Activated naive CD4-positive, alpha-beta T cell treated with anti-CD3 and anti-CD28 coated beads, Interleukin-2, amount 50 U/mL, for 72 hours (primary cell): ENCODE results near the gene ESPN. TPM values are rescaled to one million over a fixed set of nuclear protein-coding genes. Genes with fewer than 3 reads are reported as not detected.
"Not testable (repeated sequence)": the region's sequence is repeated elsewhere in the genome, so short reads cannot be mapped to it uniquely, and the experiment has no call there.

Experiments used
- ATAC-seq, 2 donors: fragments of 150-1000 bp; cut with Tn5 transposase; 2 replicates each; pipeline ENCODE4 v1.10.0; 2021; ENCODE audit warnings: mild to moderate bottlenecking in 2 of 2, moderate library complexity in 2 of 2
- DNase-seq, 2 donors: peaks; one replicate each; pipeline ENCODE4 v3.0.0; 2021 to 2022; ENCODE audit warnings: low spot score in 2 of 2
- H3K27ac Mint-ChIP-seq, 2 donors: one replicate each; pipeline ENCODE4 v1.8.0; 2022; ENCODE audit warnings: mild to moderate bottlenecking in 2 of 2, mixed read lengths in 2 of 2
- H3K36me3 Mint-ChIP-seq, 2 donors: one replicate each; pipeline ENCODE4 v1.8.0; 2022; ENCODE audit warnings: mixed read lengths in 2 of 2
- H3K9me3 Mint-ChIP-seq, 2 donors: one replicate each; pipeline ENCODE4 v1.8.0; 2022; ENCODE audit warnings: mixed read lengths in 2 of 2
- total RNA-seq, 2 donors: library from RNA; stranded (reverse); gene quantifications; one replicate each; pipeline ENCODE4 v1.2.3, GENCODE V29; 2022

Gene ESPN, protein sequence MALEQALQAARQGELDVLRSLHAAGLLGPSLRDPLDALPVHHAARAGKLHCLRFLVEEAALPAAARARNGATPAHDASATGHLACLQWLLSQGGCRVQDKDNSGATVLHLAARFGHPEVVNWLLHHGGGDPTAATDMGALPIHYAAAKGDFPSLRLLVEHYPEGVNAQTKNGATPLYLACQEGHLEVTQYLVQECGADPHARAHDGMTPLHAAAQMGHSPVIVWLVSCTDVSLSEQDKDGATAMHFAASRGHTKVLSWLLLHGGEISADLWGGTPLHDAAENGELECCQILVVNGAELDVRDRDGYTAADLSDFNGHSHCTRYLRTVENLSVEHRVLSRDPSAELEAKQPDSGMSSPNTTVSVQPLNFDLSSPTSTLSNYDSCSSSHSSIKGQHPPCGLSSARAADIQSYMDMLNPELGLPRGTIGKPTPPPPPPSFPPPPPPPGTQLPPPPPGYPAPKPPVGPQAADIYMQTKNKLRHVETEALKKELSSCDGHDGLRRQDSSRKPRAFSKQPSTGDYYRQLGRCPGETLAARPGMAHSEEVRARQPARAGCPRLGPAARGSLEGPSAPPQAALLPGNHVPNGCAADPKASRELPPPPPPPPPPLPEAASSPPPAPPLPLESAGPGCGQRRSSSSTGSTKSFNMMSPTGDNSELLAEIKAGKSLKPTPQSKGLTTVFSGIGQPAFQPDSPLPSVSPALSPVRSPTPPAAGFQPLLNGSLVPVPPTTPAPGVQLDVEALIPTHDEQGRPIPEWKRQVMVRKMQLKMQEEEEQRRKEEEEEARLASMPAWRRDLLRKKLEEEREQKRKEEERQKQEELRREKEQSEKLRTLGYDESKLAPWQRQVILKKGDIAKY
- total RNA-seq: 1 to 10 TPM in 1 of 2 donors, under 1 TPM in 1; 0.89 to 1.9 TPM

DNA sequence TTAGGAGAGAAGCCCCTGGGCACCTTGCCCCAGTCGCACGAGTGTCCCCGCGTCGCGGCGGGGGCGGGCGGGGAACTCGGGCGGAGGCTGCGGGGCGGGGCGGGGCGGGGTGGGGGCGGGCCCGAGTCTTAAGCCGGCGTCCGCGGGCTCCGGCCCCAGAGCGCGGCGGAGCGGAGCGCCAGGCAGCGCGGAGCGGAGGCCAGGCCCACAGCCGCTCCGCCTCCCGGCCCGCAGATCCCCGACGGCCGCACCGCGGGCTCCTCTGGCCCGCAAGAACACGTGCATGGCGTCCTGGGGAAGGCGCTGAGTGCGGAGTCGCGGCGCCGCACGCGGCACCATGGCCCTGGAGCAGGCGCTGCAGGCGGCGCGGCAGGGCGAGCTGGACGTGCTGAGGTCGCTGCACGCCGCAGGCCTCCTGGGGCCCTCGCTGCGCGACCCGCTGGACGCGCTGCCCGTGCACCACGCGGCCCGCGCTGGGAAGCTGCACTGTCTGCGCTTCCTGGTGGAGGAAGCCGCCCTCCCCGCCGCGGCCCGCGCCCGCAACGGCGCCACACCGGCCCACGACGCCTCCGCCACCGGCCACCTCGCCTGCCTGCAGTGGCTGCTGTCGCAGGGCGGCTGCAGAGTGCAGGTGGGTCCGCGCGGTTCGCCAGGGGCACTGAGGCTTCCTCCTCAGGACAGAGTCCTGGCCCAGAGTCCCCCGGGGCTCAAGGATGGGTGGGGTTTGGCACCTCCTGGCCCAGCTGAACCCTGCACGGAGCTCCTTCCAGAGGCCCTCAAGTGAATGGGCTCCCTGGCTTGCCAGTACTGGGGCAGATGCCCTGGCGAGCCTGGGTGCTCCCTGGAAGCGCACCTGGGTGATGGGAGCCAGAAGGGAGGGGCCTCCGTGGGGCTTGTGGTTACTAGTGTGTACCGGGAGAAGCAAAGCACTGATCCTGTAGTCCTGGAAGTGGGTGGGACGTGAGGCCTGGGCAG lies at the start of gene ESPN:
Gene ESPN, plus strand, starts transcription at position 158 of the 975 bp plus-strand sequence. Its CDS starts 180 bp downstream, at position 338.
- no peak within 1 kb of the TSS for H3K27ac Mint-ChIP-seq
- ATAC-seq: peak; percentile 22 to 32

DNA sequence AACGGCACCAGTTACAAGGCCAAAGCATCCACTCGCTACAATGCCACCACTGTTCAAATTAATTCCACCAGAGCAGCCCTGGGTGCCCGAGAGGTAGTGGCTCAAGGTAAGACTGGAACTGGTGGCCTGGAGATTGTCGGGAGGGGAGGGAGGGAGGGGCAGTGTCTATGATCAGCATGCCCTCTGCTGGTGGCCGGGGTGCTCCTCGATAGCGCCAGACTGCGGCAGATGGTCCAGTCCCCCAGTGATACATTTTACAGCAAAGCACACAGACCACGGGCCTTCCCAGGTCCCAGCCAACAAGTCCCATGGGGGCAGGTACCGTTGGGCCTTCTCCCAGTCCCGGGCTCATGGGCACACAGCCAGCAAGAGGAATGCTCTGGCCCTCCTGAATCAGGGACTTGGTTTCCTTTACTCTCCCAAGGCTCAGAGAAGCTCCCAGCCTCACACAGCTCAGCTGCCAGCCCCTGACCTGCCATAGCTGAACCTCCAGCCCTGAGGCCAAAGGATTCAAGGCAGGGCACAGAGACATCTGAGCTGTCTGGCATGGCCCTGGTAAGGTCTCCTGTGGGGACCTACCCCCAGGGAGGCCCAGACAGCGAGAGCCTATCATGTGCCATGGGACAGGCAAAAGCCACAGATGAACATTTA lies 46.4 kb upstream of the ESPN start:
- Mint-ChIP-seq H3K36me3 (peaks cover 0 to 7% of the 10 kb centered on the region in 2 donors), H3K27ac (no peak overlapping the region), H3K9me3 (no peaks in the 10 kb centered on the region)
- DNase-seq: no peak
- peak in 1 of 2 donors; percentile 28 for ATAC-seq

More for the DNA sequence above, at the start of gene ESPN:
- no peak for DNase-seq
- no peaks in the 10 kb centered on the region for H3K9me3 Mint-ChIP-seq
- H3K36me3 Mint-ChIP-seq: no peaks in the 10 kb centered on the region

GRCh38 chr1:6380037-6380436 lies 44.5 kb upstream of the ESPN start:
- ATAC-seq (no peak), DNase-seq (no peak)
- peaks cover 0 to 7% of the 10 kb centered on the region in 2 donors for H3K36me3 Mint-ChIP-seq
- no peaks in the 10 kb centered on the region for H3K9me3 Mint-ChIP-seq
- H3K27ac Mint-ChIP-seq: no peak overlapping the region

DNA sequence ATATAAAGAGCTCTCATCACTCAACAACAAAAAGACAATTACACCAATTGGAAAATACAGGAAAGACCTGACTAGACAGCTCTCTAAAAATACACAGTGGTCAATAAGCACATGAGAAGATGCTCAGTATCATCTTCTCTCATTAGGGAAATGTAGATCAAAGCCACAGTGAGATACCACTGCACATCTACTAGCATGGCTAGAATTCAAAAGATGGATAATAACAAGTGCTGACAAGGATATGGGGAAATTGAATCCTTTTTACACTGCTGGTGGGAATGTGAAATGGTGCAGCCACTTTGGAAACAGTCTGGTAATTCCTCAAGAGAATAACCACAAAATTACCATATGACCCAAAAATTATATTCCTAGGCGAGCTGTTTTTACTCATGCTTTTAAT lies 40.4 kb upstream of the ESPN start:
- no peak overlapping the region for H3K27ac Mint-ChIP-seq
- no peaks in the 10 kb centered on the region for H3K9me3 Mint-ChIP-seq
- ATAC-seq: no peak
- H3K36me3 Mint-ChIP-seq: peaks cover 0 to 7% of the 10 kb centered on the region in 2 donors
- DNase-seq: no peak

DNA sequence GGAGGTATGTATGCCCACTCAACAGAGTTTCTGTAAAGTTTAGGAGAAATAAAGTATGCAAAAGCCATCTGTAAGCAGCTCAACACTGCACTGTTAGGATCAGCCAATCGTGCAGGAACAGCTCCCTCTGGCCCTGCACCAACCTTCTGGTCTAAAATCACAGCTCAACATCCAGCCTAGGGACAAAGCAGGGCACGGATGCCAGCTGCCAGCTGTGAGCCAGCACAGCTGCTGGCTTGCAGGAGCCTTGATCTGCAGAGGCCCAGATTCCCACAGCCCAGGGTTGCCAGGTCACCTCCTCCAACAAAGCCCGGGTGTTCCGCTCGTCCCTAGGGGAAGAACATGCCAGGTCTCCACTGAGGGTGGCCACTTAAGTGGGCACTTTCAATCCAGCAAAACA lies 39.6 kb upstream of the ESPN start:
- H3K36me3 Mint-ChIP-seq: peaks cover 0 to 2% of the 10 kb centered on the region in 2 donors
- no peak overlapping the region for H3K27ac Mint-ChIP-seq
- no peak for ATAC-seq
- DNase-seq: no peak
- no peaks in the 10 kb centered on the region for H3K9me3 Mint-ChIP-seq

GRCh38 chr1:6385488-6386191 lies 38.9 kb upstream of the ESPN start:
- DNase-seq: no peak
- no peaks in the 10 kb centered on the region for H3K36me3 Mint-ChIP-seq
- H3K27ac Mint-ChIP-seq: peak overlapping the region in 1 of 2 donors; percentile 29
- H3K9me3 Mint-ChIP-seq: no peaks in the 10 kb centered on the region
- peak in 1 of 2 donors; percentile 22 for ATAC-seq

DNA sequence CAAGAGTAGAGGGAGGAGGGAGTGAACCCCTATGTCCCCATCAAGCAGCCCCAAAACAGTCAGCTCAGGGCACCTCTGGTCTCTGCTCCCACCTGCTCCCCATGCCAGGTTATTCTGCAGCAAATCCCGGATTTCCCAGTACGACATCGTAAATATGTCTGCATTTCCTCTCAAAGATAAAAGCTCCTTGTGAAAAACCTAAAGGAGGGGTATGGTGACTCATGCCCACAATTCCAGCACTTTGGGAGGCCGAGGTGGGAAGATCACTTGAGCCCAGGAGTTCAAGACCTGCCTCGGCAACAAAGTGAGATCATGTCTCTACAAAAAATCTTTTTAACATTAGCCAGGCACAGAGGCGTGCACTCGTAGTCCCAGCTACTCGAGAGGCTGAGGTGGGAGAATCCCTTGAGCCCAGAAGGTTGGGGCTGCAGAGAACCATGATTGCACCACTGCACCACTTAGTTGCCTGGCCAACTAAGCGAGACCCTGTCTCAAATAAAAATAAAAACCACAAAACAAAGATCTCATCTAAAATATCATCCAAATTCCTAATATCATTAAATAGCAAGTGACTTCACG lies 38.1 kb upstream of the ESPN start:
- H3K9me3 Mint-ChIP-seq: no peaks in the 10 kb centered on the region
- H3K36me3 Mint-ChIP-seq: no peaks in the 10 kb centered on the region
- no peak for ATAC-seq
- H3K27ac Mint-ChIP-seq: no peak overlapping the region
- DNase-seq: no peak

- Mint-ChIP-seq H3K27ac (peak overlapping the region in 1 of 2 donors; percentile 61), H3K9me3 (no peaks in the 10 kb centered on the region), H3K36me3 (peaks cover 0 to 4% of the 10 kb centered on the region in 2 donors)
- DNase-seq: no peak
- no peak for ATAC-seq
Measured at GRCh38 chr1:6389971-6390370, 34.6 kb upstream of the ESPN start.

DNA sequence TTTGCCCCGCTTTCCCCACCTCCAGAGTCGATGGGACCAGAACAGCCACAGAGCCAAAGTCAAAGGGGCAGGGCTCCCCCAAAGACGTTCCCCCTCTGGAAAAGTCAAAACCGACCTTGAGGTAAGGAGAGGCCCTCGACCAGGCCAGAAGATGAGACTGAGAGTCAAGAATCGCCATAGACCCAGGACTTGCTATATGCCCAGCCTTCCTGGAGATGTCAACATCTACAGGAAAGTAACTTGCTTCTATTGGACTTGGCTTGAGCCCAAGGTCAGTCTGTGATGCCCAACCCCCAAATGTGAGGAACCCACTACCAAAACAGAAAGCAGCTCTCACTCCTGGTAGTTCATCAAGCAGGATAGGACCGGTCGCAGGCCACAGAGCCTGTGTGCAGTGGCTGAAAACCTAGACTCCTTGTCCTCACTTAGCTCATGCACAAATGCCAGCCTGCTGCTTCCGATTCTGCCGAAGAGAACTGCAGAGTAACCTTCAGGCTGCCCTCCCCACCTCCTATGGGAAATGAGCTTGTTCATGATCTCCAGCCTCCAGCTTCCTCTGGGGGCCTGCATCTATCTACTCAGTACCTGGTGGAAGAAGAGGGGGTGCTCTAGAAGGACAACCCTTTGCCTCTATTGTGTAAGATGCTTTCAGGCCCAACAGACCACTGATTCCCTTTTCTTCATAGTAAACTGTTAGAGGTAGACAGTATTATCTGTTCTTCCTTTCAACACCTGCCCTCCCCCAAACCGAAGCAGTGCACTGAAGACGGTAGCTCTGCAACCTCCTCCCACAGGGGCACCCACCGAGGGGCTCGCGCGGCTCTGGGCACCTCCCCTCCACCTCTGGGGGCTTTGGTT lies 32.4 kb upstream of the ESPN start:
- ATAC-seq (no peak), DNase-seq (no peak)
- Mint-ChIP-seq H3K9me3 (no peaks in the 10 kb centered on the region), H3K27ac (peak overlapping the region; percentile 72 to 78), H3K36me3 (peaks cover 0 to 4% of the 10 kb centered on the region in 2 donors)

GRCh38 chr1:6392809-6393399 lies 31.7 kb upstream of the ESPN start:
- peak in 1 of 2 donors; percentile 67 for DNase-seq
- peaks cover 0 to 4% of the 10 kb centered on the region in 2 donors for H3K36me3 Mint-ChIP-seq
- no peaks in the 10 kb centered on the region for H3K9me3 Mint-ChIP-seq
- ATAC-seq: no peak
- H3K27ac Mint-ChIP-seq: peak overlapping the region; percentile 78 to 94

DNA sequence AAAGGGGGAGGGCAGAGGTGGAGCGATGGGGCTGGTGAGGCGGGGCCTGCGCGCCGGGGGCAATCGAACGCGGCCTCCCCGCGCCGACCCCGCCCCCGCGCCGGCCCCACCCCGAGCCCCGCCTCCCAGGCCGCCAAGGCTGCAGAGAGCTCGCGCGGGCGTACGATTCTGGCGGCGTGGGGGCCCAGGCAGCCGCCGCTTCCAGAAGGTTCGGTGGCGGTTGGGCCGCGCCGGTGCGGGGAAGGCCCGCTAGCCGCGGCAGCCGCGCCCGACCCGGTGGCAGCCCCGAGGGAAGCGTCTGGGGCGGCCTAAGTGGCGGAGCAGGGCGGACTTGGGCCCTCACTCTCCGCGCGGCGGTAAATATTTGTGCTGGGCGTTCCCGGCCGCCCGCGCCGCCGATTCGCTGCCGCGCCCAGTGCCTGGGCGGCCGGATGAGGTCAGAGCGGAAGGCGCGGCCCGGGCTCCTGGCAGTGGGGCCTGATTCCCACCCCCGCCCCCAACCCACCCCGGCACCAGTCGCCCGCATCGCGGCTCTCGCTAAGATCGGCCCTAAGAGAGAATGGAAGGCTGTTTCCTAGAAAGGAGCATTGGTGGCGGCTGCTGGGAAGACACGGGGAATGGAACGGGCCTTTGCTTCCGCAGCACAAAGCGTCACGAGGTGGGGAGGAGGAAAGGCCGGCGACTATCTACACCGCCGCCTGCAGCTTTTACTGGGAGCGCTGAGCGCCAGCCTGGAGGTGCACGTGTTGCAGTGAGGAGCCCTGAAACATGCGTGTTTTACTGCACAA lies 31.0 kb upstream of the ESPN start, which contains the start of gene ACOT7:
Gene ACOT7, minus strand, starts transcription at position 368 of the 788 bp plus-strand sequence. CDS start 368 bp downstream, outside the sequence.
- peaks cover 0 to 4% of the 10 kb centered on the region in 2 donors for H3K36me3 Mint-ChIP-seq
- H3K9me3 Mint-ChIP-seq: no peaks in the 10 kb centered on the region
- ATAC-seq (peak; percentile 90), DNase-seq (peak; percentile 91 to 93)
- peak within 1 kb of the TSS; percentile 78 to 97 for H3K27ac Mint-ChIP-seq

GRCh38 chr1:6395130-6395529 lies 29.4 kb upstream of the ESPN start:
- not testable (repeated sequence) for H3K9me3 Mint-ChIP-seq
- H3K27ac Mint-ChIP-seq: peak overlapping the region in 1 of 2 donors; percentile 35

DNA sequence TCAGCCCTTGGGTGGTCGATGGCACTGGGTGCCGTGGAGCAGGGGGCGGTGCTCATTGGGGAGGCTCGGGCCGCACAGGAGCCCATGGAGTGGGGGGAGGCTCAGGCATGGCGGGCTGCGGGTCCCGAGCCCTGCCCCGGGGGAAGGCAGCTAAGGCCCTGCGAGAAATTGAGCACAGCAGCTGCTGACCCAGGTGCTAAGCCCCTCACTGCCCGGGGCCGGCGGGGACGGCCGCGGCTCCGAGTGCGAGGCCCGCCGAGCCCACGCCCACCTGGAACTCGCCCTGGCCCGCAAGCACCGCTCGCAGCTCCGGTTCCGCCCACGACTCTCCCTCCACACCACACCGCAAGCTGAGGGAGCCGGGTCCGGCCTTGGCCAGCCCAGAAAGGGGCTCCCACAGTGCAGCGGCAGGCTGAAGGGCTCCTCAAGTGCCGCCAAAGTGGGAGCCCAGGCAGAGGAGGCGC lies 28.8 kb upstream of the ESPN start:
- not testable (repeated sequence) for ATAC-seq, H3K9me3 Mint-ChIP-seq, DNase-seq, H3K36me3 Mint-ChIP-seq, H3K27ac Mint-ChIP-seq

More at GRCh38 chr1:6395130-6395529, 29.4 kb upstream of the ESPN start:
- not testable (repeated sequence) for DNase-seq, H3K36me3 Mint-ChIP-seq, ATAC-seq
